Measurements from ENCODE around the gene MACROH2A2. TPM values are rescaled to one million over a fixed set of nuclear protein-coding genes. Genes with fewer than 3 reads are reported as not detected.

MACROH2A2 gene
- total RNA-seq, 4 donors from 2014 or later, result 9.9 to 21.3 (median 15.9) TPM

GRCh38 chr10:70109064-70109729 lies 56.6 kb downstream of the MACROH2A2 start:
- H3K36me3 ChIP-seq, result peaks cover 45% of the 10 kb centered on the region
- DNase-seq (ENCODE audit: low spot score in 2 of 2), result no peak
- H3K4me1 ChIP-seq, result no peaks in the 10 kb centered on the region
- no peaks in the 10 kb centered on the region for H3K9me3 ChIP-seq
- H3K27ac ChIP-seq, result no peak overlapping the region
- no peak overlapping the region for H3K4me3 ChIP-seq
- 90% methylated on average over 15 of the region's 18 CpGs for WGBS
- TF ChIP-seq EP300 (IDR thresholded peaks at IDR 0.05), result no peak
- TF ChIP-seq CTCF (IDR thresholded peaks at IDR 0.05), result no peak
- TF ChIP-seq POLR2A (IDR thresholded peaks at IDR 0.05), result no peak
- TF ChIP-seq POLR2AphosphoS5 (IDR thresholded peaks at IDR 0.05), result no peak
- H3K27me3 ChIP-seq, result no peaks in the 10 kb centered on the region

GRCh38 chr10:70111496-70111895 lies 58.9 kb downstream of the MACROH2A2 start:
- Histone ChIP-seq H3K36me3 (peaks cover 57% of the 10 kb centered on the region), H3K9me3 (no peaks in the 10 kb centered on the region), H3K4me1 (no peaks in the 10 kb centered on the region), H3K27me3 (no peaks in the 10 kb centered on the region), H3K27ac (no peak overlapping the region), H3K4me3 (no peak overlapping the region)
- WGBS, result 92% methylated on average over 22 of the region's 22 CpGs
- TF ChIP-seq POLR2A (IDR thresholded peaks at IDR 0.05), result no peak
- no peak for TF ChIP-seq CTCF (IDR thresholded peaks at IDR 0.05)
- no peak for TF ChIP-seq EP300 (IDR thresholded peaks at IDR 0.05)
- no peak for TF ChIP-seq POLR2AphosphoS5 (IDR thresholded peaks at IDR 0.05)
- no peak for DNase-seq (ENCODE audit: low spot score in 2 of 2)

GRCh38 chr10:70112071-70112470 lies 59.4 kb downstream of the MACROH2A2 start:
- no peak for TF ChIP-seq POLR2AphosphoS5 (IDR thresholded peaks at IDR 0.05)
- TF ChIP-seq CTCF (IDR thresholded peaks at IDR 0.05), result no peak
- no peak for TF ChIP-seq POLR2A (IDR thresholded peaks at IDR 0.05)
- TF ChIP-seq EP300 (IDR thresholded peaks at IDR 0.05), result no peak
- H3K36me3 ChIP-seq, result peaks cover 57% of the 10 kb centered on the region
- H3K4me1 ChIP-seq, result no peaks in the 10 kb centered on the region
- H3K9me3 ChIP-seq, result no peaks in the 10 kb centered on the region
- H3K27ac ChIP-seq, result no peak overlapping the region
- no peak overlapping the region for H3K4me3 ChIP-seq
- WGBS, result 92% methylated on average over 8 of the region's 8 CpGs
- H3K27me3 ChIP-seq, result no peaks in the 10 kb centered on the region
- DNase-seq (ENCODE audit: low spot score in 2 of 2), result no peak

- WGBS, result 90% methylated on average over 15 of the region's 15 CpGs
- Histone ChIP-seq H3K27ac (no peak overlapping the region), H3K36me3 (peaks cover 57% of the 10 kb centered on the region), H3K9me3 (no peaks in the 10 kb centered on the region), H3K27me3 (no peaks in the 10 kb centered on the region), H3K4me3 (no peak overlapping the region), H3K4me1 (peaks cover 6% of the 10 kb centered on the region)
- DNase-seq (ENCODE audit: low spot score in 2 of 2), result no peak
- TF ChIP-seq CTCF (IDR thresholded peaks at IDR 0.05) (no peak), EP300 (IDR thresholded peaks at IDR 0.05) (no peak), POLR2A (IDR thresholded peaks at IDR 0.05) (no peak), POLR2AphosphoS5 (IDR thresholded peaks at IDR 0.05) (no peak)
Observed at GRCh38 chr10:70114902-70115301, 62.3 kb downstream of the MACROH2A2 start.

GRCh38 chr10:70115948-70116682 lies 63.5 kb downstream of the MACROH2A2 start:
- TF ChIP-seq EP300 (IDR thresholded peaks at IDR 0.05) (no peak), CTCF (IDR thresholded peaks at IDR 0.05) (peak; percentile 60 to 85)
- Histone ChIP-seq H3K27me3 (no peaks in the 10 kb centered on the region), H3K27ac (no peak overlapping the region), H3K9me3 (no peaks in the 10 kb centered on the region), H3K36me3 (peaks cover 59% of the 10 kb centered on the region), H3K4me1 (peaks cover 16% of the 10 kb centered on the region), H3K4me3 (no peak overlapping the region)
- WGBS, result 47% methylated on average over 12 of the region's 12 CpGs
- DNase-seq (ENCODE audit: low spot score in 2 of 2), result no peak
